KG1 (cell line): ENCODE results near the gene CD40LG.

Experiments used
- DNase-seq: peaks from one replicate; lab custom pipeline; 2025; lab: John Stamatoyannopoulos, UW

The CD40LG gene

DNA sequence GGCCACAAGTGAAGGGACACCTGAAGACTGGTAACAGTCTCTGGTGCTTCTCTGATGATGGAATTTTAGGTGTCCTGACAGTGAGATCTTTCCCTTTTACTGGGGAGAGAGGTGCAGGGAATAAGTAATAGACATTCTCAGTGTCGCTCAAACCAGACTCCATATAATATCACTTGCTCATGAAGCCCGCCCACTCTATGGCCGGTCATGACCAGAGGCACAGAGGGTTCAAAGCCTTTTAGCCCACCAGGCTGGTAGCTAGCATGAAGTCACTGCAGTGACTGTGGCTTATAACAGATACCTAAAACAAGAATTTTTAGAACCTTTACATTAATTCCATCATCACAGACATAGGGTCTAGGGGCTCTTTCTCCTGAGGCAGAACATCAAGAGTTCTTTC is 2.9 kb downstream of the CD40LG start:
- DNase-seq: no peak

DNA sequence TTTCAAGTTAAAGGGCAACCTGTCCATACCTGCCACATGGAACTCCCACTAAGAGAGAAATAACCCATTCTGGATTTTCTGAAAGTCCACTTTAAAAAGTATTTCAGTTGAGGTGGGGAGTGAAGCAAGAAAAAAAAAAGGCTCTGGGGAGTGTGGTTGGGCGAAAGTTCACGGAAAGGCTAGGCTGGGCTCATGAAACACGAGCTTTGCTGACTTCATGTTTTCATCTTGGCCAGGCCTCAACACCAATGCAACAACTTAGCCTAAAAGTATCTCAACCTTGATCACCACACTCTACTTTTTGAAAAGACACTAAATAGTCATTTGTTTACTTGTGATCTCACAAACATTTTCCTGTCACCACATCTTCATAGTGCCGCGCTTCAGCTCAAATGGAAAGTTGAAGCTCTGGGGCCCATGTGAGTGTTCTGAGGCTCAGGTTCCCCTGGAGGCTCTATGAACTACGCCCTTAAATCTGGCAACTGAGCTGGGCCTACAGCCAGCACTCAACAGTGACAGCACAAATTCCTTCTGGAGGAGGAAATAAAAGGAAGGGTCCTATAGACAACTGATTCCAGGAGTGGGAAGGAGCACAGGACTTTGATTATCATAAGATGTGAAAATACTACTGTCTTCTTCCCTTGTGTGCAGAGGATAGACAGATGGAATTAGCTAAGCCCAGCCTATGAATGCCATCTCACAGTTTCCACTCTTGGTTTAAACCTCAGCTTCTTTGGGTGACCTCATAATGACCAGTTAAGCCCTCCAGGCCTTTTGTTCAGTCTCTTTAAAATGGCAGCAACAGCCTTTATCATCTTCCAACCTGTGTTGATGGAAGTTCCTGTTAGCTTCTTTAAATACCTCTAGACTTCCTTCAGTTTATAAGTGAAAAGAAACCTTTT is 5.1 kb downstream of the CD40LG start:
- no peak for DNase-seq

GRCh38 chrX:136656361-136656964 is 8.5 kb downstream of the CD40LG start:
- DNase-seq: no peak

GRCh38 chrX:136658151-136658550 is 10.2 kb downstream of the CD40LG start:
- DNase-seq: no peak

GRCh38 chrX:136659174-136659573 is 11.2 kb downstream of the CD40LG start:
- DNase-seq: no peak

DNA sequence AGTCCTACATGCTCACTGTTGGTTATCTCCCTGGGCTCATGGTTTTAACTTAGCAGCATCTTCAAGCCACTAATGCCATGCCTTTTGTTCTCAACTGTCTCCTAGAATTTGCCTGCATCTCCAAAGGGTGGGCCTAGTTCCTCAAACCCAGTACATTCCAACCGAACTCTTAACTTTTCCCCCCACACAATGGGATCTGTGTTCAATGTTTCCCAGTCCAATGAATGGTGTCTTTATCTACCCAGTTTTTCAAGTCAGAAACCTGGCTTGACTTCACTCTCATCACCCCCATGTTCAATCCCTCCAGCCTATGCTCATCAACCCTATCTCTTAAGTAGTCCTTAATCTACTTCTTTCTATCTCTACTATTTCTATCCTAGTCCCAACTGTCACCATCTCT is 12.9 kb downstream of the CD40LG start:
- DNase-seq: no peak

DNA sequence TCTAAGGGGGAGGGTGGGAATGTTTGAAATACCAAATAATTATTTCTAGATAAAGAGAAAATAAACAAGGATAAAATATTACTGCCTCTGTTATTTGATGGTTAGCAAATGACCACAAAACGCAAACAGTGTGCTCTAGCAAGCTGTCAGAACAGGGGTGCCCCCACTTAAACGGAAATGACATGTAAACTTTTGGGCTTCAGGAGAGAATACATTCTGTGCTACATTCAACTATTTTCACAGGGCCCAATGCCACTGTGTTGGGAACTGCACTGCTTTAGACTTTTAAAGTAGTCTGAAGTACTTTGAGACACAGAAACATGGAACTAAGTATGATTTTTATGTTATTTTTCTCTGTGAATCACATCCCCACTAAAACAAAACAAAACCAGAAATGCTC is 14.1 kb downstream of the CD40LG start:
- DNase-seq: no peak

DNA sequence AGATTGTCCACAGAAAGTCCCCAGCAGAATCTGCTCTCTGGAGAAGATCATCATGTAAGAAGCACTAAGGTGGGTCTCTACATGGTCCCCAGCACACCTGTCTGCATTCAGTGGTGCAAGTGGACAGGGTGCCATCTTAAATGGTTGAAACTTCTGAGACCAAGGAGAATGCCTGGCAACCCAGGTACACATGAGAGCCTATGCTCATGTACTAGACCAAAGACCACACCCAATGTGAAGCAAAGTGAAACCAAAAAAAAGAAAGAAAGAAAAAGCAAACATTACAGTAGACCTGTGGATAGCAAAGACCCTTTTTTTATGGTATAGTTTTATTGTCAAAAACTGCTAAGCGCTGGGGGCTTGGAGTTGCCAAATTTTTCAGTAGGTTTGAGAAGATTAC is 15.0 kb downstream of the CD40LG start:
- DNase-seq: no peak

GRCh38 chrX:136665258-136665900 is 17.4 kb downstream of the CD40LG start:
- DNase-seq: no peak

DNA sequence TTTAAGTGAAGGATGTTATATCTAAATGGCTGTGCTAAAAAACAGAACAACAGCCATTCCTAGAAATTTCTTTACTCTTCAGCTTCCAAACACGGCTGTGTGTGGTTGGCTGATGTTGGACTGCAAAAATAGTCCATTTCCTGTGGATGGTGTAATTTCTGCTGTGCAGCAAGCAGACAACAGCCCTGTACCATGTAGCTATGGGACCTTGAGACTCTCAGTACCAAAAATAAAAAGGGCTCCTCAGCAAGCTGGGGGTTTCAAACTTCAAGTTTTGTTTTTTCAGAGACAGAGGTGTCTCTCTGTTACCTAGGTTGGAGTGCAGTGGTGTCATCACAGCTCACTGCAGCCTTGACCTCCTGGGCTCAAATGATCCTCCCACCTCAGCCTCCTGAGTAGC is 18.1 kb downstream of the CD40LG start:
- no peak for DNase-seq

DNA sequence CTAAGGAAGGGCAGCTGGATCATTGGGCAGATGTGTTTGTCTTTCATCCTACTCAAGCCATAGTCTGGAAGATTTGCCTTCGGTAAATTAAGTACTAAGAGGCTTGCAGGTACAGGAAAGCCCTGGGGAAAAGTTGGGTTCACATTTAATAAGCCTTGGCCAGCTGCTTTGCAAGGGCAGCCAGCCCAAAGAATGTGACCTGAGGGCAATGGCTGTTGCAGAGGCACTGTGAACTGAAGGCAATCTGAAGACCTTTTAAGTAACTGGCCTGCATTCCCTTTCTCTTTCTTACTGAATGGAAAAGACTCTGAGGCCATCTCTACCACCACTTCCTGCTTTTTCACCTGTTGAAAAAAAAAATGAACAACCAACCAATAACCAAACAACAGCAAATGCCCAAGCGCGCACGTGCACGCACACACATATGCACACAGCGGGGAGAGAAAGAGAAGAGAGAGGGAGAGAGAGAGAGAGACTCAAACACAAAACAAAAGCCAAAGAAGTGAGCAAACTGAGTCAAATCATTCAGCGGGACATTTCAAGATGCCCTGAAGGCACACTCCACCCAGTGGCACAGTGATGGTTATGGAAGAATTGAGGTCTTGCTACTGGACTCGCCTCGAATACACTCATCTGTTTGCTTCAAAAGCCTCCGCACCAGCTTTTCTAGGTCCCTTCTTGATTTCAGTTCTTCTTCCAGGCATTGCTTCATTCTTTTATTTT is 19.6 kb downstream of the CD40LG start:
- DNase-seq: no peak

GRCh38 chrX:136671006-136671610 is 23.1 kb downstream of the CD40LG start:
- DNase-seq: no peak

DNA sequence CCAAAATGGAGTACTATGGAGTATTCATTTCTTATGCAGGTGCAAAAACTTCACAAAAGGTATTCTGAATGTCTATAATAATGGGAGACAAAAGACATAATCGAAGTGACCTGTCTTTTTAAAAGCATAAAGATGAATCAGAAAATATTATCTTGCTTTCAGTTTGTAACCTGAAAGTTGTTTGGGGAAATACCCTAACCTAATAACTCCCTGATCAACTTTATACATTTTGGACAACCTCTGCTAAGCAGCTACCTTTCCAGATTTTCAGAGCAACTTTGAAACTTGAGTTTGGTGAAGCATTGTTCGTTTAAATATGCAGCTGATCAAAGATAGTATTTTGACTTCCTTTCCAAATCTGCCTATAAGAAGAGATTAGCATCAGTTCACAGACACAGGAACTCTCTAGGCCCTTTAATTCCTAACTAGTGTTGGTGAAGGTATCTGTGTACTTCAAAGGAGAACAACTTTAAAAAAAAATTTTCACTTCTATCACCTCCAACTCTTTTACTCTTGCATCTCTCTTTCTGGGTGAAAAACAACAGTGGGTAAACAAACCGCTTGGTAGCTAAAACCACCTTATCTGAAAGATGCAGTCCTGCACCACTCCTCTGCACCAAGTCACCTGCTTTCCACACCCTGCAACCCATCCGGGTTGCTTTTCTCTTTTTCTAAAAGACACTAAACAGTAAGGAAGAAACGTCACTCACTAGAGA is 26.5 kb downstream of the CD40LG start:
- DNase-seq: no peak

- DNase-seq: no peak
Observed at GRCh38 chrX:136679531-136679930, 31.6 kb downstream of the CD40LG start.

GRCh38 chrX:136684120-136684519 is 36.2 kb downstream of the CD40LG start:
- DNase-seq: no peak

GRCh38 chrX:136687457-136687856 is 39.5 kb downstream of the CD40LG start:
- no peak for DNase-seq

- DNase-seq: no peak
Observed at GRCh38 chrX:136689436-136689835, 41.5 kb downstream of the CD40LG start.

GRCh38 chrX:136691028-136691809 is 43.3 kb downstream of the CD40LG start:
- DNase-seq: no peak

GRCh38 chrX:136692271-136692670 is 44.3 kb downstream of the CD40LG start:
- no peak for DNase-seq

GRCh38 chrX:136694431-136695087 is 46.6 kb downstream of the CD40LG start:
- no peak for DNase-seq
